NB4 (cell line): ENCODE measurements around the gene CAMK2B.

Experiments used
- MYC ChIP-seq: IDR thresholded peaks from 2 replicates; pipeline ENCODE4 v1.6.1; 2011; ENCODE audit warnings: low read depth, low read length
- POLR2A ChIP-seq: IDR thresholded peaks from 2 replicates; pipeline ENCODE4 v1.6.1; 2011; ENCODE audit warnings: mild to moderate bottlenecking; ENCODE audit not compliant: insufficient read length; ENCODE audit errors: extremely low read depth
- TF ChIP-seq, protein P1 (sequence below): IDR thresholded peaks from one replicate; pipeline ENCODE4 v1.5.1; 2012; ENCODE audit warnings: low read depth, low read length
- TF ChIP-seq, protein P2 (sequence below): IDR thresholded peaks from 2 replicates; pipeline ENCODE4 v1.6.1; 2011; ENCODE audit warnings: low read depth, low read length

GRCh38 chr7:44200699-44201461 is 124.5 kb downstream of the CAMK2B start, which contains the start of gene YKT6:
- TF ChIP-seq, protein P1, sequence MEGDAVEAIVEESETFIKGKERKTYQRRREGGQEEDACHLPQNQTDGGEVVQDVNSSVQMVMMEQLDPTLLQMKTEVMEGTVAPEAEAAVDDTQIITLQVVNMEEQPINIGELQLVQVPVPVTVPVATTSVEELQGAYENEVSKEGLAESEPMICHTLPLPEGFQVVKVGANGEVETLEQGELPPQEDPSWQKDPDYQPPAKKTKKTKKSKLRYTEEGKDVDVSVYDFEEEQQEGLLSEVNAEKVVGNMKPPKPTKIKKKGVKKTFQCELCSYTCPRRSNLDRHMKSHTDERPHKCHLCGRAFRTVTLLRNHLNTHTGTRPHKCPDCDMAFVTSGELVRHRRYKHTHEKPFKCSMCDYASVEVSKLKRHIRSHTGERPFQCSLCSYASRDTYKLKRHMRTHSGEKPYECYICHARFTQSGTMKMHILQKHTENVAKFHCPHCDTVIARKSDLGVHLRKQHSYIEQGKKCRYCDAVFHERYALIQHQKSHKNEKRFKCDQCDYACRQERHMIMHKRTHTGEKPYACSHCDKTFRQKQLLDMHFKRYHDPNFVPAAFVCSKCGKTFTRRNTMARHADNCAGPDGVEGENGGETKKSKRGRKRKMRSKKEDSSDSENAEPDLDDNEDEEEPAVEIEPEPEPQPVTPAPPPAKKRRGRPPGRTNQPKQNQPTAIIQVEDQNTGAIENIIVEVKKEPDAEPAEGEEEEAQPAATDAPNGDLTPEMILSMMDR = peak; percentile 38
- TF ChIP-seq, protein P2, sequence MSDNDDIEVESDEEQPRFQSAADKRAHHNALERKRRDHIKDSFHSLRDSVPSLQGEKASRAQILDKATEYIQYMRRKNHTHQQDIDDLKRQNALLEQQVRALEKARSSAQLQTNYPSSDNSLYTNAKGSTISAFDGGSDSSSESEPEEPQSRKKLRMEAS = peak; percentile 91
- TF ChIP-seq POLR2A (peak; percentile 88), MYC (peak; percentile 97)
